Brain microvascular endothelial cell (primary cell): ENCODE results near the gene AKNA.
A peak's percentile ranks its signal among the peaks of the same experiment; 100 is the strongest.

Source experiments
- DNase-seq: peaks from one replicate; pipeline ENCODE4 v3.0.0-alpha.2; 2020
- H3K27ac ChIP-seq: fragments of 250-450 bp; sonication (Bioruptor Pico); 2 replicates; pipeline ENCODE4 v1.5.1; 2020; ENCODE audit warnings: mild to moderate bottlenecking, moderate library complexity
- H3K27me3 ChIP-seq: fragments of 250-450 bp; sonication (Bioruptor Pico); replicated peaks from 2 replicates; pipeline ENCODE4 v1.5.1; 2020; ENCODE audit warnings: mild to moderate bottlenecking
- H3K36me3 ChIP-seq: fragments of 250-450 bp; sonication (Bioruptor Pico); replicated peaks from 2 replicates; pipeline ENCODE4 v1.5.1; 2020; ENCODE audit warnings: mild to moderate bottlenecking
- H3K4me3 ChIP-seq: 2 replicates; pipeline ENCODE4 v1.5.1; 2011; ENCODE audit warnings: low read depth, mild to moderate bottlenecking, control low read depth, low read length, moderate library complexity
- CTCF ChIP-seq: IDR thresholded peaks from 2 replicates; pipeline ENCODE4 v1.5.1; 2011; ENCODE audit warnings: low read depth, mild to moderate bottlenecking, moderate library complexity, low read length, control low read depth, inconsistent platforms; ENCODE audit errors: missing control alignments
- in situ Hi-C: cut with HindIII; loops from 2 replicates; pipeline ENCODE4 v1.10.0; 2017; ENCODE audit warnings: low sequenced_read_pairs, low pct_ligation_motif_present

The AKNA gene

DNA sequence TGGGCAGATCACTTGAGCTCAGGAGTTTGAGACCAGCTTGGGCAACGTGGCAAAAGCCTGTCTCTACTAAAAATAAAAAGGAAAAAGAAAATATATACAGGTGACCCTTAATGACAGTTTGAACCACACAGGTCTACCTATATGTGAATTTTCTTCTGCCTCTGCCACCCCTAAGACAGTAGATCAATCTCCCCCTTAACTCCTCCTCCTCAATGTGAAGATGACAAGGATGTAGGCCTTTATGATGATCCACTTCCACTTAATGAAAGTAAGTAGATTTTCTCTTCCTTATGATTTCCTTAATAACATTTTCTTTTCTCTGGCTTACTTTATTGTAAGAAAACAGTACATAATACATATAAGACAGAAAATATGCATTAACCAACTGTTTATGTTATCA is 3.4 kb downstream of the AKNA start:
- in situ Hi-C loops: no loop called here
- Histone ChIP-seq H3K4me3 (no peak overlapping the region), H3K27me3 (no peaks in the 10 kb centered on the region), H3K36me3 (no peaks in the 10 kb centered on the region), H3K27ac (no peak overlapping the region)
- TF ChIP-seq CTCF: no peak
- DNase-seq: no peak

- in situ Hi-C loops: no loop called here
These were observed 4.1 kb downstream of the AKNA start for GRCh38 chr9:114383521-114384231.

DNA sequence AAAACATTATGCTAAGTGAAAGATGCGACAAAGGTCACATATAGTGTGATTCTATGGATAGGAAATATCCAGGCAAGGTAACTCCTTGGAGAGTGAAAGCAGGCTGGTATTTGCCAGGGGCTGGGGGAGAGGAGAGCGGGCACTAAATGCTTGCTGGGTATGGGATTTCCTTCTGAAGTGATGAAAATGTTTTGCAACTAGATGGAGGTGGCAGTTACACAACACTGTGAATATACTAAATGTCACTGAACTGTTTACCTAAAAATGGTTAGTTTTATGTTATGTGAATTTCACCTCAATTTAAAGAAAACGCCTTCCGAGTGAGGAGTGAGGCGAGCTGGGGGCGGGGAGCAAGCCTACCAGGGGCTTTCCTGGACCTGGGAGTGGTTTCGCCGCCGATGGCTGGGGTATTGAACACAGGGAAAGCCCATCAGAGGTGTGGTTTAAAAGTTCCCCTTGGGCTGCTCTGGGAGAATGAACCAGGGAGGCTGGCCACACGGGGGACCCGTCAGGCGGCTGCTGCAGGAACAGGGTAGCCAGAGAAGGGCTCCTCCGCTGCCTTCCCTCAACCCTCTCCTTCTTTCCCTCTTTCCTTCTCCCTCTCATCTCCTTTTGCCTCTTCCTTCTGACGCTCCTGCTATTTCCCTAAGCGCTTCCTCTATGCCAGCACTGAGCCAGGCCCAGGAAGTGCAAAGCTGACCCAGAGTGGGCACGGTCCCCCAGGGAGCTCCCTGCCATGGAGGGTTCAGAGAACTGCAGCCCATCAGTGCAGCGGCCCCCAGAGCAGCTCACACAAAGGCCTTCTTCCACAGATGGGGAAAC is 4.9 kb downstream of the AKNA start:
- Histone ChIP-seq H3K27me3 (no peaks in the 10 kb centered on the region), H3K36me3 (no peaks in the 10 kb centered on the region), H3K4me3 (no peak overlapping the region), H3K27ac (no peak overlapping the region)
- TF ChIP-seq CTCF: peak; percentile 52
- no peak for DNase-seq
- in situ Hi-C loops: no loop called here

More at GRCh38 chr9:114383521-114384231, 4.1 kb downstream of the AKNA start:
- H3K27ac ChIP-seq: no peak overlapping the region
- H3K4me3 ChIP-seq: no peak overlapping the region
- H3K36me3 ChIP-seq: no peaks in the 10 kb centered on the region
- DNase-seq: peak; percentile 31
- H3K27me3 ChIP-seq: no peaks in the 10 kb centered on the region
- no peak for TF ChIP-seq CTCF

DNA sequence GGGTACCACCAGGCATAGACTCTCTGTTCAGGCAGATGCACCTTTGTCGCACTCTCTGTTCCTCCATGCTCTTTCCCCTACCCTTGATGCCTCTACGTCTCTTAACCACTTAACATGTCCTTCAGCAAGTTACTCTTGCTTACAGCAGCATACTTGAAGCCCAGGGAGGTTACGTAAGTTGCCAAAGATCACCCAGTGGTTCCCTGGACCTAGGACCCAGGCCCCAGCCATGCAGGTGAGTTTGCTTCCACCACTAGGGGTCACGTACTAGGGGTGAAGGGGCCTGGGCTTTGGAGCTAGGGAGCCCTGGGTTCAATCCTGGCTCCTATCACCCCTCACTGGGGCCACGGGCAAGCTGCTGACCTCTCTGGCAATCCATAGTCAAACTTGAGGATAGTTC is 8.9 kb downstream of the AKNA start:
- in situ Hi-C loops: no loop called here
- no peak for TF ChIP-seq CTCF
- no peak for DNase-seq

GRCh38 chr9:114378016-114378415 is 9.8 kb downstream of the AKNA start:
- no peak for TF ChIP-seq CTCF
- in situ Hi-C loops: no loop called here
- no peak for DNase-seq
- Histone ChIP-seq H3K36me3 (no peaks in the 10 kb centered on the region), H3K4me3 (no peak overlapping the region), H3K27me3 (no peaks in the 10 kb centered on the region), H3K27ac (no peak overlapping the region)

More for the DNA sequence above, 8.9 kb downstream of the AKNA start:
- Histone ChIP-seq H3K27me3 (no peaks in the 10 kb centered on the region), H3K4me3 (no peak overlapping the region), H3K27ac (no peak overlapping the region), H3K36me3 (no peaks in the 10 kb centered on the region)
